HG03342 (cell line): ENCODE measurements around the gene CD101.
"Not testable (repeated sequence)": the region's sequence is repeated elsewhere in the genome, so short reads cannot be mapped to it uniquely, and the experiment has no call there.

Experiments used
- ATAC-seq: cut with Tn5 transposase; IDR thresholded peaks from one replicate; pipeline ENCODE4 v1.9.1; 2021; ENCODE audit warnings: mild to moderate bottlenecking, moderate library complexity; ENCODE audit not compliant: unreplicated experiment

The CD101 gene

GRCh38 chr1:117001254-117001927, at the start of gene CD101:
TSS of gene CD101 (plus strand) at chr1:117001760. CDS start at chr1:117001818, 58 bp downstream.
- peak; percentile 93 for ATAC-seq

- ATAC-seq, result no peak
Measured at GRCh38 chr1:116952738-116953275, 48.8 kb upstream of the CD101 start.

DNA sequence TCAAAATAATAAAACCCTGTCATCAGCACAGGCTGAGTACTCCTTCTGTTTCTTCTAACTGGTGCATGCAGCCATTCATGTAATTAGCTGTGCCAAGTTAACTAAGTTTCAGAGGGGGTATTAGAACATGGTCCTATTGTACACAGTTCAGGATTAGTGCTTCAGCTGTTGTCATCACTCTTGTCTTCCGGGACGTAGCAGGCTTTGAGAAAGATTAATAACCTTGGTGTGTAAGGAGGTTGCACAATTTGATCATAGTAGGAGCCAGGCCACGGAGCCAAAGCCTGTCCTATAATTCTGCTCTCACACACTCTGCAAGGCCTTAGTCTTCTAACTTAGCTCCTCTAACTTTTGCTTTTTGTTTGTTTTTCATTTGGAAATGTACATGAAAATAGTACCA, 47.1 kb upstream of the CD101 start:
- no peak for ATAC-seq

GRCh38 chr1:116956378-116956777, 45.2 kb upstream of the CD101 start:
- ATAC-seq, result no peak

- no peak for ATAC-seq
Measured at GRCh38 chr1:116957646-116958045, 43.9 kb upstream of the CD101 start.

GRCh38 chr1:116958110-116958509, 43.5 kb upstream of the CD101 start:
- no peak for ATAC-seq

- no peak for ATAC-seq
Measured at GRCh38 chr1:116958977-116959376, 42.6 kb upstream of the CD101 start.

DNA sequence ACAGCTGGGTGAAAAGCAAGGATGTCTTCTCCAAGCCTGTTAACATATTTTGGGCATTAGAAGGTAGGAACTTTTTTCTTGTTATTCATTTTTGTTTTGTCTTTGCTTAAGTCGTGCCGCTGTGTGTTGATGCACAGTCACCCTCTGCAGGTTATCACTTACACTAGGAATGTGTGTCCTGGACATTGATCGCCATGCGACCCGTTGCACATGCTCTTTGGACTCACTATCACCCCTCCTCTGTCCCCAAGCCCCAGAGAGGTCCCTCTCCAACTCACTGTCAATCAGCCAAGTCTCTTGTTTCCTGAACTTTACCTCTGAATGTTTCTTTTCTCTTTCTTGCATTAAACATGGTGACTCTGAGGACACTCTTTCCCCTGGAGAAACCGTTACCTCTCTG, 40.0 kb upstream of the CD101 start:
- ATAC-seq, result no peak

- ATAC-seq, result no peak
Measured at GRCh38 chr1:116962987-116963639, 38.4 kb upstream of the CD101 start.

DNA sequence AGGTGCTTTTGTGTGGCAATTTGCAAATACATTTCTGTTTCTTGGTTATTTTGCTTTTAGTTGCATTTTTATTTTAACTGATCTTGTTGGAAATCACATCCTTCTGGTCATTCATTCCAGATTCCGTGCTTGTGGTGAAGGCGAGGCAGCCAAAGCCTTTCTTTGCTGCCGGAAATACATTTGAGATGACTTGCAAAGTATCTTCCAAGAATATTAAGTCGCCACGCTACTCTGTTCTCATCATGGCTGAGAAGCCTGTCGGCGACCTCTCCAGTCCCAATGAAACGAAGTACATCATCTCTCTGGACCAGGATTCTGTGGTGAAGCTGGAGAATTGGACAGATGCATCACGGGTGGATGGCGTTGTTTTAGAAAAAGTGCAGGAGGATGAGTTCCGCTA, 34.8 kb upstream of the CD101 start:
- ATAC-seq, result no peak

DNA sequence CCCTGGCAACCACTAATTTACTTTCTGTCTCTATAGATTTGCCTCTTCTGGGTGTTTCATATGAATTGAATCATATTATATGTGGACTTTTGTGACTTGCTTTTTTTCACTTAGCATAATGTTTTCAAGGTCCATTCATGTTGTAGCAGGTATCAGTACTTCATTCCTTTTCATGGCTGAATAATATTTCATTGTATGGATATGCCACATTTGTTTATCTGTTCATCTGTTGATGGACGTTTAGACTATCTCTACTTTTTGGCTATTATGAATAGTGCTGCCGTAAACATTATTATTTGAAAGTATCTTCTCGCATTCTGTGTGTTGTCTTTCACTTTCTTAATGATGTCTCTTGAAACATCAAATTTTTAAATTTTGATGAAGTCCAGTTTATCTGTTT, 32.8 kb upstream of the CD101 start:
- no peak for ATAC-seq

- ATAC-seq, result no peak
Measured at GRCh38 chr1:116971258-116971860, 30.2 kb upstream of the CD101 start.

- no peak for ATAC-seq
Measured at GRCh38 chr1:116971965-116972673, 29.4 kb upstream of the CD101 start.

GRCh38 chr1:116972674-116973030, 28.9 kb upstream of the CD101 start:
- no peak for ATAC-seq

GRCh38 chr1:116980309-116980708, 21.3 kb upstream of the CD101 start:
- not testable (repeated sequence) for ATAC-seq

GRCh38 chr1:116981521-116982037, 20.0 kb upstream of the CD101 start:
- ATAC-seq, result no peak

DNA sequence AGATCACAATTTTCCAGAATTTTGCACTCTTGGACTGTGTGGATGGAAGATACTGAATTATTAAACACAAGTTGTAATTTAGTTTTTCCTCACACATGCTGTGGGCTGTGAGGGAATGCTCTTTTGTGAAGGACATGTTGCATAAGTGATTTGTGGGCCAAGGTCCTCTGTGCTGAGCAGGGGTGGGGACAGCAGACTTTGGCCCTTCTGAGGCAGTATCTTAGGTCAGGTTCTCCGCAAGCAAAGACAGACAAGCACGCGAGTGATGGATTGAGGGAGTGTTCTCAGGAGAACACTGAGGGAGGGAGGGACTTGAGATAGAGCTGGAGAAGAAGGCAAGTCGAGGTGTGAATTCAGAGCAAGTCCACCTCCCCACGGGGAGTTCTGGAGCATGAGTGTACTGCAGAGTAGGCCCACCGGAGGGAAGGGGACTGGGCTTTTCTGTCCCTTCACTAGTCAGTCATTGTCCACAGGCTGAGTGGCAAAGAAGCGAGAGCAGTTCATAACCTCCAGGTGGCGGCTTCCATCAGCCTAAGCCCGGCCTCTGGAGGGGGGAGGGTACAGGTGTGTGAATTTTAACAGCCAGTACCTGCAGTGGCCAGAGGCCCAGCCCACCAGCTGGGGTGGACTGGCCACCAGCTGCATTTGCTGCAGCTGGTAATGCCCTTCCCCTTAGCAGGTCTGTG, 19.1 kb upstream of the CD101 start:
- ATAC-seq, result no peak

DNA sequence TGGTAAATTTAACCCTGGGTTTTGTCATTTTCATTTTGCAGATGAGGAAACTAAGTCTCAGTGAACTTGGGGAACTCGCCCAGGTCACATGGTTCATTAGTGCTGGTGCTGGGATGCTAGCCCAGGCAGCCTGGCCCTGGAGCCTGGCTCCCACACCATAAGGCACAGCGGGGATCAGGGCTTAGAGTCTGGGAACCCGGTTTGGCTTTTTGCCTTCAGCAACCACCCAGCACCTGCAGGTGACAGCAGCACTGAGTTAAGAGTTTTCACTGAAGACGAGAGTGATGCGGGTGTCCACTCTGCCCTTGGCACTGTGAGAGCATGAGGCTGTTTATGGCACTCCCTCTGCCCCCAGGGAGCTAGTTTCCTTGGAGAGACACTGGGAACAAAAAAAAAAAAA, 18.4 kb upstream of the CD101 start:
- ATAC-seq, result no peak

DNA sequence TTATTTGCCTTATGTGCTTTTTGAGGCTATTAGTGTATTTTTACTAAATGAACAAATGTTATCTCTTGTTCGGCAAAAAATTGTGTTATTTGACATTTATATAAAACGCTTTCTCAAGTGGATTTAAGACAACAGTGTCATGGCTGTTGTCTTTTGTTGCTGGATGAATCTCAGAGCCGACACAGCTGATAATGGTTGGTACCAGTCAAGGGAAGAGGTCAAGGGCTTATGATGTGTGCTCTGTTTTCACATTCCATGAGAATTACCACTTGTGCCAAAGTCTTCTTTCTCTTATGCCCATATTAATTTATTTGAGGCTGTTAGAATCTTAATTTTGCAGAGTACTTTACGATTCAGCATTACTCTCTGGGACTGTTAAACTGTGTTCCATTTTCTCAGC, 17.9 kb upstream of the CD101 start:
- ATAC-seq, result no peak

- no peak for ATAC-seq
Measured at GRCh38 chr1:116984406-116985160, 17.0 kb upstream of the CD101 start.
